A549 (cell line): ENCODE measurements around the gene P2RX5. TPM values are rescaled to one million over a fixed set of nuclear protein-coding genes. Genes with fewer than 3 reads are reported as not detected.

Experiments used
- ATAC-seq, 2 experiments: fragments of 200-7000 bp in 1 of 2; fragments of >200 bp in 1 of 2; cut with Nextera tagmentation in 1 of 2; cut with Tn5 transposase in 1 of 2; 3 replicates each; pipeline versions ENCODE4 v1.8.0 to v1.9.1; 2018 to 2020; ENCODE audit warnings: mild to moderate bottlenecking in 1 of 2, moderate library complexity in 1 of 2
- CTCF ChIA-PET: fragments of 300-600 bp; sonication (Branson Sonifier 250); formaldehyde crosslinking; extraction: SDS; loops from one replicate; lab custom pipeline; 2021; ENCODE audit warnings: antibody characterized with exemption, inconsistent platforms; lab: Yijun Ruan, JAX
- POLR2A ChIA-PET: fragments of 350-600 bp; formaldehyde crosslinking; extraction: SDS; loops from one replicate; lab custom pipeline; 2021; ENCODE audit warnings: antibody characterized with exemption, inconsistent platforms; lab: Yijun Ruan, JAX
- DNase-seq, 2 experiments: peaks; one replicate each; pipeline versions ENCODE4 v3.0.0 to v3.0.0-alpha.2; 2011 to 2016; ENCODE audit warnings: low read depth in 1 of 2, low spot score in 1 of 2
- FAIRE-seq: peaks from 2 replicates; lab custom pipeline; 2011; peaks lifted over from hg19 to GRCh38; lab: Jason Lieb, UNC
- H3K27ac ChIP-seq, 2 experiments: fragments of >200 bp; sonication (Bioruptor Twin); formaldehyde crosslinking; 3 replicates each; pipeline ENCODE4 v1.5.1; 2016 to 2017
- H3K4me1 ChIP-seq: fragments of >200 bp; sonication (Bioruptor Twin); formaldehyde crosslinking; 3 replicates; pipeline ENCODE4 v1.6.1; 2016
- H3K4me2 ChIP-seq: fragments of >200 bp; sonication (Bioruptor Twin); formaldehyde crosslinking; 3 replicates; pipeline ENCODE4 v1.6.1; 2016
- H3K4me3 ChIP-seq: fragments of >200 bp; sonication (Bioruptor Twin); formaldehyde crosslinking; 3 replicates; pipeline ENCODE4 v1.5.1; 2016
- H3K9me3 ChIP-seq: fragments of >200 bp; sonication (Bioruptor Twin); formaldehyde crosslinking; 3 replicates; pipeline ENCODE4 v1.6.1; 2016
- ATOH8 ChIP-seq: fragments of 250-450 bp; sonication (Bioruptor Pico); IDR thresholded peaks from 2 replicates; pipeline ENCODE4 v1.5.0; 2020; ENCODE audit warnings: low read depth, mild to moderate bottlenecking, moderate library complexity
- BCL3 ChIP-seq: fragments of >200 bp; sonication (Bioruptor Twin); formaldehyde crosslinking; IDR thresholded peaks from 3 replicates; pipeline ENCODE4 v1.6.1; 2016
- BHLHE40 ChIP-seq: IDR thresholded peaks from 2 replicates; pipeline ENCODE4 v1.6.1; 2012; ENCODE audit warnings: low read depth, low read length, inconsistent platforms
- CBX2 ChIP-seq: fragments of 200-600 bp; sonication (generic); IDR thresholded peaks from 2 replicates; pipeline ENCODE4 v1.6.1; 2016; ENCODE audit warnings: low read depth, mild to moderate bottlenecking, borderline replicate concordance
- CHD4 ChIP-seq: fragments of 200-600 bp; sonication (generic); IDR thresholded peaks from 2 replicates; pipeline ENCODE4 v1.6.1; 2016; ENCODE audit warnings: antibody characterized with exemption, mild to moderate bottlenecking, borderline replicate concordance
- CTCF ChIP-seq: fragments of >200 bp; sonication (Bioruptor Twin); formaldehyde crosslinking; IDR thresholded peaks from 3 replicates; pipeline ENCODE4 v1.5.1; 2016
- ELK1 ChIP-seq: fragments of 150-350 bp; IDR thresholded peaks from 2 replicates; pipeline ENCODE4 v1.6.1; 2014; ENCODE audit warnings: low read depth, mild to moderate bottlenecking, low read length
- FOSB ChIP-seq: fragments of 250-450 bp; sonication (Bioruptor Pico); IDR thresholded peaks from 2 replicates; pipeline ENCODE4 v1.5.0; 2020; ENCODE audit warnings: mild to moderate bottlenecking, moderate library complexity
- HES2 ChIP-seq: fragments of >200 bp; sonication (Bioruptor Twin); formaldehyde crosslinking; IDR thresholded peaks from 2 replicates; pipeline ENCODE4 v1.6.1; 2016
- HEYL ChIP-seq: fragments of 250-450 bp; sonication (Bioruptor Pico); IDR thresholded peaks from 2 replicates; pipeline ENCODE4 v1.8.0; 2021; ENCODE audit warnings: mild to moderate bottlenecking, moderate library complexity
- HOXB13 ChIP-seq: fragments of 250-450 bp; sonication (Bioruptor Pico); IDR thresholded peaks from 2 replicates; pipeline ENCODE4 v1.5.0; 2020; ENCODE audit warnings: low read depth, mild to moderate bottlenecking, moderate library complexity
- HOXB5 ChIP-seq: fragments of 250-450 bp; sonication (Bioruptor Pico); IDR thresholded peaks from 2 replicates; pipeline ENCODE4 v1.5.0; 2020; ENCODE audit warnings: mild to moderate bottlenecking, moderate library complexity
- JUN ChIP-seq, 2 experiments: fragments of >200 bp; sonication (Bioruptor Twin); formaldehyde crosslinking; IDR thresholded peaks; 2 replicates in 1 of 2; 3 replicates in 1 of 2; pipeline ENCODE4 v1.6.1; 2016 to 2017
- KDM5A ChIP-seq: fragments of 200-600 bp; sonication (generic); IDR thresholded peaks from 2 replicates; pipeline ENCODE4 v1.6.1; 2016; ENCODE audit warnings: antibody characterized with exemption, mild to moderate bottlenecking
- MAX ChIP-seq: IDR thresholded peaks from 2 replicates; pipeline ENCODE4 v1.6.1; 2012
- MYC ChIP-seq: IDR thresholded peaks from 2 replicates; pipeline ENCODE4 v1.6.1; 2012; ENCODE audit warnings: mild to moderate bottlenecking, inconsistent platforms, low read length, improper control_type of control experiment, borderline replicate concordance
- NR3C1 ChIP-seq: fragments of >200 bp; sonication (Bioruptor Twin); formaldehyde crosslinking; IDR thresholded peaks from 3 replicates; pipeline ENCODE4 v1.6.1; 2017
- RARB ChIP-seq: fragments of 250-450 bp; sonication (Bioruptor Pico); IDR thresholded peaks from 2 replicates; pipeline ENCODE4 v1.8.0; 2021; ENCODE audit warnings: mild to moderate bottlenecking, moderate library complexity
- RCOR1 ChIP-seq: fragments of 150-350 bp; IDR thresholded peaks from 2 replicates; pipeline ENCODE4 v1.6.1; 2014; ENCODE audit warnings: antibody characterized with exemption, low read length, low read depth
- TFCP2L1 ChIP-seq: fragments of 250-450 bp; sonication (Bioruptor Pico); IDR thresholded peaks from 2 replicates; pipeline ENCODE4 v1.5.0; 2021; ENCODE audit warnings: mild to moderate bottlenecking
- TP53 ChIP-seq: fragments of 250-450 bp; sonication (Bioruptor Pico); IDR thresholded peaks from 2 replicates; pipeline ENCODE4 v1.5.0; 2021; ENCODE audit warnings: mild to moderate bottlenecking, moderate library complexity
- ZC3H11A ChIP-seq: fragments of 450-650 bp; IDR thresholded peaks from 2 replicates; pipeline ENCODE4 v1.6.1; 2014; ENCODE audit warnings: antibody characterized with exemption, mild to moderate bottlenecking
- WGBS: methylation state at CpG from one replicate; pipeline ENCODE4 v1.1.6; 2017; ENCODE audit errors: missing lambda C conversion rate; 5-methylcytosine and 5-hydroxymethylcytosine counted together
- polyA plus RNA-seq, 4 experiments: library from polyadenylated mRNA; depleted of rRNA in 3 of 4; stranded (reverse); fragments of >200 nt; fragmentation: RNase III in 1 of 4; extraction: RNeasy Plus Mini Kit Qiagen cat#74134 plus additional on column Dnase treatment in 1 of 4; gene quantifications; 2 replicates in 3 of 4; 3 replicates in 1 of 4; pipeline ENCODE4 v1.2.3, GENCODE V29; 2011 to 2017

The P2RX5 gene
- polyA plus RNA-seq, 2 of the 4 experiments (the other 2 are of a cell fraction): 7.8 to 10.6 TPM

- WGBS: 82% methylated on average over 19 of the region's 19 CpGs
- FAIRE-seq: no peak
Measured at GRCh38 chr17:3688027-3688553, 7.9 kb downstream of the P2RX5 start.

GRCh38 chr17:3685174-3685573 is 10.8 kb downstream of the P2RX5 start:
- DNase-seq: no peak
- no peak overlapping the region for H3K27ac ChIP-seq
- TF ChIP-seq ZC3H11A (no peak), MYC (no peak), HEYL (no peak), ELK1 (no peak), HOXB5 (CRISPR knock-in tag) (no peak), BHLHE40 (no peak), HOXB13 (CRISPR knock-in tag) (no peak), CHD4 (no peak), JUN (IDR thresholded peaks at IDR 0.05) (no peak), RARB (CRISPR knock-in tag) (no peak), CBX2 (no peak), MAX (no peak), RCOR1 (no peak)
- TF ChIP-seq, all 56 proteins: peak for 0
- H3K9me3 ChIP-seq: no peaks in the 10 kb centered on the region
- no peak overlapping the region for H3K4me2 ChIP-seq
- 71% methylated on average over 11 of the region's 13 CpGs for WGBS
- ATAC-seq (peak in 1 of 2 experiments; percentile 12; a peak in 1 of 6 replicates), FAIRE-seq (no peak)
- no peak overlapping the region for H3K4me3 ChIP-seq
- POLR2A ChIA-PET: no interaction called here
- CTCF ChIA-PET: interaction anchor here (1.0 to 1.1 kb wide), 2 partner anchors 52 to 54 kb away, joined by 3 read pairs; no protein-coding TSS in a partner anchor
- no peaks in the 10 kb centered on the region for H3K4me1 ChIP-seq

More at GRCh38 chr17:3688027-3688553, 7.9 kb downstream of the P2RX5 start:
- TF ChIP-seq BHLHE40 (no peak), TP53 (no peak), BCL3 (no peak), HES2 (no peak), TFCP2L1 (no peak), ATOH8 (no peak), HOXB13 (CRISPR knock-in tag) (no peak), CTCF (no peak), FOSB (no peak), KDM5A (no peak), NR3C1 (no peak)
- H3K4me3 ChIP-seq: no peak overlapping the region
- no peak overlapping the region for H3K27ac ChIP-seq
- DNase-seq (no peak), ATAC-seq (peak; percentile 15 to 48; a peak in 4 of 6 replicates)
- POLR2A ChIA-PET: interaction anchor here (1.0 kb wide), 1 partner anchor 11 kb away, joined by 3 read pairs; no protein-coding TSS in a partner anchor
- no peak overlapping the region for H3K4me2 ChIP-seq
- no peaks in the 10 kb centered on the region for H3K4me1 ChIP-seq
- CTCF ChIA-PET: interaction anchor here (1.2 to 1.4 kb wide), 2 partner anchors 11 to 49 kb away, joined by 3 to 6 read pairs; no protein-coding TSS in a partner anchor
- H3K9me3 ChIP-seq: no peaks in the 10 kb centered on the region
